Thyroid gland (tissue), 4 donors: Measurements from ENCODE around the gene PADI2. TPM values are rescaled to one million over a fixed set of nuclear protein-coding genes. Genes with fewer than 3 reads are reported as not detected.
"Not testable (repeated sequence)": the region's sequence is repeated elsewhere in the genome, so short reads cannot be mapped to it uniquely, and the experiment has no call there.

Experiments used
- DNase-seq, 2 donors: peaks; one replicate each; pipeline ENCODE4 v3.0.0-alpha.2; 2019
- H3K27ac ChIP-seq, 3 donors: fragments of 200-600 bp; sonication (generic); 1 replicate in 2 of 3; 2 replicates in 1 of 3; pipeline ENCODE4 v1.5.1; 2016 to 2019; ENCODE audit warnings: mild to moderate bottlenecking in 1 of 3, moderate library complexity in 1 of 3
- H3K27me3 ChIP-seq: fragments of 200-600 bp; sonication (generic); one replicate; pipeline ENCODE4 v1.5.1; 2019
- H3K36me3 ChIP-seq, 2 donors: fragments of 200-600 bp; sonication (generic); one replicate each; pipeline ENCODE4 v1.5.1; 2016 to 2019
- H3K4me1 ChIP-seq, 2 donors: fragments of 200-600 bp; sonication (generic); one replicate each; pipeline ENCODE4 v1.5.1; 2017 to 2019
- H3K4me3 ChIP-seq, 3 donors: fragments of 200-600 bp; sonication (generic); replicated peaks in 1 of 3; 1 replicate in 2 of 3; 2 replicates in 1 of 3; pipeline ENCODE4 v1.5.1; 2016; ENCODE audit warnings: mild to moderate bottlenecking in 1 of 3
- H3K9me3 ChIP-seq: fragments of 200-600 bp; sonication (generic); one replicate; pipeline ENCODE4 v1.5.1; 2017
- CTCF ChIP-seq, 6 experiments: fragments of 200-600 bp in 3 of 6; fragments of 450-650 bp in 3 of 6; sonication (generic) in 3 of 6; IDR thresholded peaks; one replicate each; pipeline ENCODE4 v1.5.1; 2016 to 2019; ENCODE audit warnings: antibody characterized with exemption in 6 of 6, mild to moderate bottlenecking in 2 of 6, inconsistent platforms in 1 of 6, moderate library complexity in 1 of 6
- POLR2A ChIP-seq, 2 donors: fragments of 450-650 bp; IDR thresholded peaks; one replicate each; pipeline ENCODE4 v1.6.1; 2017; ENCODE audit warnings: antibody characterized with exemption in 2 of 2, mild to moderate bottlenecking in 2 of 2, moderate library complexity in 1 of 2
- WGBS, 2 donors: methylation state at CpG; one replicate each; pipeline ENCODE4 v1.1.5; 2017; 5-methylcytosine and 5-hydroxymethylcytosine counted together
- intact Hi-C: fragments of 100-400 bp; cut with DNase I; formaldehyde crosslinking; loops from one replicate; pipeline ENCODE4 v1.15.1; 2023
- total RNA-seq, 4 donors: library from RNA; depleted of rRNA; stranded (reverse); fragments of >200 nt; gene quantifications; one replicate each; pipeline ENCODE4 v1.2.3, GENCODE V29; 2016

Gene PADI2
- total RNA-seq, 4 donors from 2014 or later, result 0.13 to 0.49 (median 0.38) TPM

DNA sequence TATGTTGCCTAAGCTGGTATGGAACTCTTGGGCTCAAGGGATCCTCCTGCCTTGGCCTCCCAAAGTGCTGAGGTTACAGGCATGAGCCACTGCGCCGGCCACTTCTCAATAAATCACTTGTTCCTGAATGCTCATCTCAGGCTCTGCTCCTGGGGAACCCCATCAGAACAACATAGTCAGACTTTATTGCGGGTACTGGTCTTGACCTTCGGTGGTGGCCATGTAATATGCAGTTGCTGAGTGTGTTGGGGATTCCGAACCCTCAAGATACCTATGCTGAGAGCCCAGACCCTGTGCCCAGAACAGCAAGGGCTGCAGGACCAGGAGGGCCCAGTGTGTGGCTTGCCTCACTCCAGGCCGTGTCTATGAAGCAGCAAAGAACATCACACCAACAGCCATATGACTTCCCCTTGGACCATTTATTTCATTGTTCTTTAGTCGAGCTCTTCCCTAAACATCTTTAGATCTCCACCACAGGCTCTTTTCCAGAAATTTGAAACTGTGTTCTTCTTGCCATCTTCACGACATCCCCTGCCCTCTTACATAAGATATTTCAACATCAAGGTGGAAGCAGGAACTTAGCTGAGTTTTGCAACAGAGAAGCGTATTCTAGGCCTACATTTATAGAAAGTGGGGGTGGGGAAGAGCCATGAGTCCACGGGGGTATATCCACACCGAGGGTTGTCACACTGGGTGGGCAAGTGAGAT is 52.7 kb downstream of the PADI2 start:
- intact Hi-C loops, result no loop called here
- no peak overlapping the region for H3K27ac ChIP-seq
- 81 to 87% methylated on average over 9 to 10 of the region's 11 CpGs for WGBS, 2 donors

DNA sequence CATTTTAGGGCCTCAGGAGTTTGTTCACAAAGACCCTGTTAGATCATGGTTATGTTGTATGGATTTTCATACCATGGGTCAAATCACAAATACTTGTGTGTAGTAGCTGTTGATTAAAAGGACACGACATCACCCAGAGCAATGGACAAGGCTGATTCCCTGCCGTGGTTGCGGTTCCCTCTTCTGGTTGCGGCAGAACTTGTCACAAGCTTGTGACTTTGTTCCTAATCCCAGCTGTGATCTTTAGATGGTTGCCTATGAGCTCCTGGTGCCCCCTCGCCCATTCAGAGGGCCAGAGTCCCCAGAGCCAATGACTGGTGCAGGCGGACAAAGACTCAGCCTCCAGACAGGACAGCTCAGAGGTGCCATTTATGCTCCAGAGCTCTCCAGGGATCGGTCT is 53.6 kb downstream of the PADI2 start:
- 75 to 89% methylated on average over 3 to 7 of the region's 7 CpGs for WGBS, 2 donors

More for the DNA sequence above, 52.7 kb downstream of the PADI2 start:
- no peak for DNase-seq
- TF ChIP-seq POLR2A (IDR thresholded peaks at IDR 0.05) (no peak), CTCF (IDR thresholded peaks at IDR 0.05) (no peak)
- H3K27me3 ChIP-seq, result no peaks in the 10 kb centered on the region
- H3K36me3 ChIP-seq, result no peaks in the 10 kb centered on the region
- no peaks in the 10 kb centered on the region for H3K4me1 ChIP-seq
- H3K4me3 ChIP-seq, result no peak overlapping the region
- no peaks in the 10 kb centered on the region for H3K9me3 ChIP-seq

DNA sequence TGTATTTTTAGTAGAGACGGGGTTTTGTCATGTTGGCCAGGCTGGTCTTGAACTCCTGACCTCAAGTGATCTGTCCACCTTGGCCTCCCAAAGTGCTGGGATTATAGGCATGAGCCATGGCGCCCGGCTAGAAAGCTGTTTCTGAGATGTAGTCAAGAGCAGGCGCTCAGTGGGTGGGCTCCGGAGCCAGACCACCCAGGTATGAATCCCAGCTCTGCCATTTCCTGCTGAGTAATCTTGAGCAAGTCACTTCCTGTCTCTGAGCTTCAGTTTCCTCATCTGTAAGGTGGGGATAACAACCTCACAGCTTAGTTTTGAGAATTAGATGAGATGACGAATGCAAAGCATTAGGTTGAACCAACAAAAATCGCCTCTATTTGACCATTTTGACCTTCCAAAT is 56.5 kb downstream of the PADI2 start:
- H3K27me3 ChIP-seq, DNase-seq, H3K27ac ChIP-seq, H3K4me3 ChIP-seq, H3K36me3 ChIP-seq, intact Hi-C loops, H3K4me1 ChIP-seq, H3K9me3 ChIP-seq: not testable (repeated sequence)
- WGBS, 2 donors, result 74 to 88% methylated on average over 7 of the region's 7 CpGs

More for the DNA sequence above, 53.6 kb downstream of the PADI2 start:
- intact Hi-C loops, result no loop called here
- no peak for DNase-seq
- Histone ChIP-seq H3K36me3 (no peaks in the 10 kb centered on the region), H3K4me1 (no peaks in the 10 kb centered on the region), H3K27ac (no peak overlapping the region), H3K9me3 (no peaks in the 10 kb centered on the region), H3K4me3 (no peak overlapping the region), H3K27me3 (no peaks in the 10 kb centered on the region)
- TF ChIP-seq POLR2A (IDR thresholded peaks at IDR 0.05) (no peak), CTCF (IDR thresholded peaks at IDR 0.05) (no peak)

- Histone ChIP-seq H3K9me3 (no peaks in the 10 kb centered on the region), H3K36me3 (no peaks in the 10 kb centered on the region), H3K4me3 (no peak overlapping the region), H3K27me3 (no peaks in the 10 kb centered on the region), H3K4me1 (no peaks in the 10 kb centered on the region), H3K27ac (no peak overlapping the region)
- DNase-seq, result no peak
- WGBS, 2 donors, result 59 to 65% methylated on average over 2 of the region's 2 CpGs
- no peak for TF ChIP-seq CTCF (IDR thresholded peaks at IDR 0.05)
- TF ChIP-seq POLR2A (IDR thresholded peaks at IDR 0.05), result no peak
- intact Hi-C loops, result no loop called here
Observed at GRCh38 chr1:17061892-17062291, 57.4 kb downstream of the PADI2 start.

DNA sequence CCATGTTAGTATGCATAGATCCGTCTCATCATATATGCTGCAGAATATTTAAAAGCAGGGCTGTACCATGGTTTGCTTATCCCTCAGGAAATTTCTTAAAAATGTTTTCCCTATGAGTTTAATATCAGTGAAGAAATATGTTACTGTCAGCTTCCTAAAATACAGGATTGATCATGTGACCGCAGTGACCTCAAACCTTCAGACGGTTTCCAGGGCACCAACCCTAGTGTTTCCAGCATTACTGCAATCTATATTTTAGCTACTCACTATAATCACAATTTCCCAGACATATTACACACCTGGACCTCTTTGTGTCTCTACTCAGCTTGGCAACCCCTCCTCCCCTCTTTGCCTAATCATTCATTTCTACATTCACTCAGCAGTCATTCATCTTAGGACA is 57.8 kb downstream of the PADI2 start:
- Histone ChIP-seq H3K9me3 (no peaks in the 10 kb centered on the region), H3K27me3 (no peaks in the 10 kb centered on the region), H3K27ac (no peak overlapping the region), H3K4me1 (no peaks in the 10 kb centered on the region), H3K4me3 (no peak overlapping the region), H3K36me3 (no peaks in the 10 kb centered on the region)
- WGBS, 2 donors, result 85 to 89% methylated on average over 3 of the region's 3 CpGs
- no peak for DNase-seq
- intact Hi-C loops, result no loop called here
- TF ChIP-seq POLR2A (IDR thresholded peaks at IDR 0.05) (no peak), CTCF (IDR thresholded peaks at IDR 0.05) (no peak)
